HG03196 (cell line): ENCODE measurements around the gene ZNF418.
A peak's percentile ranks its signal among the peaks of the same experiment; 100 is the strongest.

Experiments
- ATAC-seq: cut with Tn5 transposase; IDR thresholded peaks from one replicate; pipeline ENCODE4 v1.9.1; 2021; ENCODE audit not compliant: unreplicated experiment

Gene ZNF418

DNA sequence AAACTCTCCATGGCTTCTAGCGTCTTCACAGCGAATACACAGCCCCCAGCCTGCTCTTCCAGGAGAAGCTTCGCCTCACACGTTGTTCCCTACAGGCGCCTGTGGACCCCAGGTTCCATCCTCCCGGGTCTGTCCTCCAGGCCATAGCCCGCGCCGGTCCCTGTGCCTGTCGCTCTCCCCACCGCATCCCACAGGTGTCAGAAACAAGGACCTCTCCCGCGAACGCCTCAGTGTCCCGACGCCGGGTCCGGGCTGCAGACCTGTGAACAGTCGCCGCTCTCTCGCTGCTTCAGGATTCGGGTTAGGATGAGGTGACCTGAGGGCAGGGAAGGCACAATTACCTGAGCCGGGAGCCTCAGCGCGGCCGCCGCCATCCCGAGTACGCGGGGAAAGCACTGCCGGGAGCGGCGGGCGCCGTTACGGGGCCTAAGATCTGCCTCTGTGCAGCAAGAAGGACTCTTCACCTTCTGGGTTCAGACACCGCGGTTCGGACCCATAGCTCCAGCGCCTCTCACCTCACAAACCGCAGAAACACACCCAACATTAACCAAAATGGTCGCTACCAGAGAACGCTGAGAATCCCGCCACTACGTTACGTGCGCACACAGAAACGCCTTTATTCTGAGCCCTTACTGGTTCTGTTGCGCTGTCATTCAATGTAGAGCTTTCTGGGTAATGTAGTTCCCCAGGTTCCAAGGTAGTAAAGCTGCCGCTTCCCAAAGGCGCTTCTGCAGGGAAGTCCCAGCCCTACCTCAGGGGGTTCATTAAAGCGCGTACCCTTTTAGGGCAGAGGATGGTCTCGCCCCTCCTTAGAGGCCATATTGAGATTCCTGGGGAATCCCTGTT is at the start of gene ZNF418:
Gene ZNF418 (minus strand): TSS at position 583 of the 846 bp plus-strand sequence. CDS start 1,580 bp downstream, outside the sequence.
- no peak for ATAC-seq

DNA sequence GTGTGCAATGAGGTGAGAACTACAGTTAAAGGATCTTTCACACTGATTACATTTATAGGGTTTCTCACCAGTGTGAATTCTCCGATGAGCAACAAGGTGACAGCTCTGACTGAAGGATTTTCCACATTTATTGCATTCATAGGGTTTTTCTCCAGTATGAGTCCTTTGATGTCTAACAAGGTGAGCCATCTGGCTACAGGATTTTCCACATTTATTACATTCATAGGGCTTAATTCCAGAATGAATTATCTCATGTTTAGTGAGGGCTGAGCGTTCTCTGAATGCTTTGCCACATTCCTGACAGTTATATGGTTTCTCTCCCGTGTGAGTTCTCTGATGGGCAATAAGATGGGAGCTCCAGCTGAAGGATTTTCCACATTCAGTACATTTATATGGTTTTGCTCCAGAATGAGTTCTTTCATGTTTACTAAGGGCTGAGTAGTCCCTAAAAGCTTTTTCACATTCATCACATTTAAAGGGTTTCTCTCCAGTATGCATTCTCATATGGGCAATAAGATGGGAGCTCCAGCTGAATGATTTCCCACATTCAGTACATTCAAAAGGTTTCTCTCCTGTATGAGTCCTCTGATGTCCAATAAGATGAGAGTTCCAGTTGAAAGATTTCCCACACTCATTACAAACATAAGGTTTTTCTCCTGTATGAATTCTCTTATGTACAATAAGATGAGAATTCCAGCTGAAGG is 43.5 kb upstream of the ZNF418 start:
- ATAC-seq: no peak

DNA sequence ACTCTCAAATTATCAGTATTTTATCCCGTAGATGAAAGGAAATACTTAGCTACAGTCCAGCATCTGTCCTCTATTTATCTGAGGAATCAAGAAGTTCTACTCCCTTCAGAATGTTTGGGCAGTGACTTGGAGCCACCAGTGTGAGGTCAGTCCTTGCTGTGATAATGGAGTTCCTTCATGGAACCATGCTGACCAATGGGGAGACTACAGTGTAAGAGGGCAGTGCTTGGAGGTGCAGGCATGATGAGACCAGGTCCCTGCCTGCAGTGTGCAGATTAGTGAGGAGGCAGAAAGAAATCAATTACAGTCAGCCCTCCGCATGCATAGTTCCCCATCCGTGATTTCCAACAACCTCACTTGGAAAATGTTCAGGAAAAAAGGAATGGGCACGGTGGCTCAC is 39.2 kb upstream of the ZNF418 start, which contains the start of gene C19orf18:
Gene C19orf18 (minus strand): TSS at position 101 of the 400 bp plus-strand sequence. CDS start 102 bp downstream, outside the sequence.
- no peak for ATAC-seq

DNA sequence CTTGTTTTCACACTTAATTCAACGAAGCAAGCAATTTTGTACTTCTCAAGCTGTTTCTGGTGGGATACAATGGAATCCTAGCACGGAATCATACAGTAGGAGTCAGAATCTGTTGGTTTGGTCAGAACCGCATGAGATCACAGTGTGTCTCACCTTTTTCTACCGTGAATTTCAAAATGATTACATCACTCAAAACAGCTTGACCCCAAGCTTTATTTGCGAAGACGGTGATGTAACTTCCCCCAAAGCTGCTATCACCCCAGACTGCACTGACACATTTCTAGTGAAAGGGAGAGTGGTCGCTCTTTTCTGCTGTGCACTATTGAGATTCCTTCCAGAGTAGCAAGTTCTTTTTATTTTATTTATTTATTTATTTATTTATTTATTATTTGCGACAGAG is 29.6 kb upstream of the ZNF418 start:
- ATAC-seq: no peak

DNA sequence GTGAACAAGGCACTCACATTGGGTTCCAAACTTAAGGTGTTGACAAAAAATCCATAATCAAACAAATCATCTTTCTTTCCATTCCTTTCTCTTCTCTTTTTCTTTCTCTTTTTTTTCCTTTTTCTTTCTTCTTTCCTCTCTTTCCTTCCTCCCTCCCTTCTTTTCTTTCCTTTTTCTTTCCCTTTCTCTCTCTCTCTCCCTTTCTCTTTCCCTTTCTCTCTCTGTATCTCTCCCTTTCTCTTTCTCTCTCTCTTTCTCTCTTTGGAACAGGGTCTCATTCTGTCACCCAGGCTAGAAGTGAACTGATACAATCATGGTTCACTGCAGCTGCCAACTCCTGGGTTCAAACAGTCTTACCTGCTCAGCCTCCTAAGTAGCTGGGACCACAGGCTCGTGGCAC is 26.6 kb upstream of the ZNF418 start:
- no peak for ATAC-seq

DNA sequence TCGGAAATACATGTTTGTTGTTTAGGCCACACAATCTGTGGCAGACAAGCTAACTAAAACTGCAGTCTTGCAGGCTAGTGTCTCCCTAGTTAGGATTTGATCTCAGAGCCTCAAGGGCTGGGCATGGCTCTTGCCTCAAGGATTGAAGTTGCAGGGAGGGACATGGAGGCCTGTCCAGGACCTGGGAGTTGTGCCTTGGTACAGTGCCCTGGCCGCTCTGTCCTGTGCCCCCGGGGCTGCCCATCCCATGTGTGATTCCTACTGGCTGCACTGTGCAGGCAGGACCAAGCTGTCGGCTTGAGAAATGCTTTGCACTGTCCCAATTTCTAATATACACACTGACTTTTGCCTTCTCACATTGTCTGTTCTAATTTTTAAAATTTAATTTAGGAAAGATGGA is 19.8 kb upstream of the ZNF418 start:
- ATAC-seq: no peak

DNA sequence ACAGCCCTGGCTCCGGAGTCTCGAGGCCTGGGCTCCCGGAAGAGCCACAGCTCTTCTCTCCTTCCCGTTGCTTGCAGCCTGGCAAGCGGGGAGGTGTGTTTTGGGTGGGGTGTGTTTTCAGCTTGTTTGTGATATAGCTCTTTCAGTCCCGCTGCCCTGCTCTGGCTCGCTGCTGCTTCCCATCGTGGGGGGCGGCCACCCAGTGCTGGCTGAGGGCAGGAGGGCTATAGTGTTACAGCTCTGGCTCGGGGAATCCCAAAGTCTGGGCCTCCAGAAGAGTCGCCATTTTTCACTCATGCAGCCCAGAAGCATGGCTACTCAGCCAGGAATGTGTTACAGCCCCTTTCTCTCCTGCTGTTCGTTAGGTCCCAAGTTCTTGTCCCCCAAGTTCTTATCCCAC is 14.5 kb upstream of the ZNF418 start:
- no peak for ATAC-seq

DNA sequence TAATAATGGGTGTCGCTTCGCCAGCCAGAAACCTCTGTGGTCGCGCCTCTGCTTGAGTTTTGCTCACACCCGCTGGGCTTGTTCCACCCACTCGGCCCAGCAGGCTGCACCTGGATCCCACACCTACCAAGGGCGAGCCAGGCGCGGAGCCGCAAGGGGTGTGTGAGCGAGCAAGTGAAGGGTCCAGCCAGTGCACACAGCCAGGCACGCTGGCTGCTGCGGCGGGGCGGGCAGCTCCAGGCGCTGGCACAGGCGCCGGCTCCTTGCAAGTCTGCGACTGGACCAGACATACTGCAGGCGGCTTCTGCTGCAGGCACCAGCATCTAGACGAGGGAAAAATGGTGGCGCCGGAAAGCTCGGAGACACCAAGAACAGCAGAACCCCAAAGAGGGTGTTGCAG is 14.1 kb upstream of the ZNF418 start:
- ATAC-seq: no peak

DNA sequence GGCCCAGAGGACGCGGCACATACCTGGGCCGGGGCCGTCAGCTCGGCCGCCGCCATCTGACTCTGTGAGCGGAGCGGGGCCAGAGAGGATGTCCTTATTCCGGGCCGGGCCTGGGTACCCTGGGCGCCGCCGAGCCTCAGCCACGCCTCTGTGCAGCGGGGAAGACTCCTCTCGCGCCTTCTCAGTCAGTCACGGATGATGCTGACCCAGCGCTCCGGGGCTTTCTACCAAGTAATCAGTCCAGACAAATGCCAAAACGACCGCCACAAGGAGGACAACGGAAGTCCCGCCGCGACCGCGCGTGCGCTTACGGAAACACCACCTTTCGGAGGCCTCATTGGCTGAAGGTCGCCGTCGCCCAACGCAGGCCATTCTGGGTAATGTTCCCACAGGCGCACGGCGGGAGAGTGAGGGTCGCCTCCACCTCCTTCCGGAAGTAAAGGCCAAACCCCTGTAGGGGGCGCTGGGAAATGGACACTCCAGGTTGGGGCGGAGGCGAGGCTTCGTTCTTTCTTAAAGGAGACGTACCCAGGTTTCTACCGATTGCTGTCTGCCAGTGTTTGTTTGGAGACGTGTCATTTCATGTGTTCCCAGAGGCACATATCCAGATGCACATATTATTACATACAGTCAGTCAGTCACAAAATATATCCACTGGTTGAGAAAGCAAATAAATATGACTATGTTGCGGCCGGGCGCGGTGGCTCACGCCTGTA is 12.4 kb upstream of the ZNF418 start, which contains the start of gene ZNF256:
Gene ZNF256 (minus strand): TSS at position 288 of the 716 bp plus-strand sequence. CDS start 232 bp downstream, at position 56.
- peak; percentile 82 for ATAC-seq

DNA sequence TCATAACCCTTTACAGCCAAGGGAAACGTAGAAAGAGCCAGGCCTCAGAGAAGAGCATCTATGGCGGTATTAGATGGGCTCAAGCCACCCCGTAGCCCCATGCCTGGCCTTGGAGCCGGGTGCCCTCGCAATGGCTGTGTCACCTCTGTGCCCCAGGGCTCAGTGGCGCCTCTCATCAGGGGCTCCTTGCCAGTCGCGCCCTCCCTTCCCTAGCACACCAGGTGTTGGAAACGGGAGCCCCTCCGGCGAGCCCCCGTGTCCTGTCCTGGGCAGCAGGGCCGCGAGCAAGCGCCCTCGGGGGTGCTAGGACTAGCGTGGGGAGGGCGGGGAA is 11.9 kb upstream of the ZNF418 start:
- ATAC-seq: no peak

DNA sequence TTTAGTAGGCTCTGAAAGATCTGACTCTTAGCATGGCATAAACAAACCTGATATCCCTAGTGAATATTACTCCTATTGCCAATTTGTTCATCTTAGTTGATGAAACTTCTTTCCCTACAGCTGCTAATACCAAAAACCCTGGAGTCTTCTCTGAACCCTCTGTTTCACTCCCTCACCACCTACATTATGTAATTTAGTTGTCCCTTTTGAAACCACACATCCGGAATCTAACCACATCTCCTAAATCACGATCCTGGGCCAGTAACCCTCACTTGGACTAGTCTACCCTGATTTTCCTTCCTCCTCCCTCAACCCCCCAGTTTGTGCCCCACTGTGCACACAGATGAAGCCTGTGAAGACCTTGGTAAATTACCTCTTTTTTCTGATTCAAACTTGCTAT is 11.1 kb upstream of the ZNF418 start:
- no peak for ATAC-seq

DNA sequence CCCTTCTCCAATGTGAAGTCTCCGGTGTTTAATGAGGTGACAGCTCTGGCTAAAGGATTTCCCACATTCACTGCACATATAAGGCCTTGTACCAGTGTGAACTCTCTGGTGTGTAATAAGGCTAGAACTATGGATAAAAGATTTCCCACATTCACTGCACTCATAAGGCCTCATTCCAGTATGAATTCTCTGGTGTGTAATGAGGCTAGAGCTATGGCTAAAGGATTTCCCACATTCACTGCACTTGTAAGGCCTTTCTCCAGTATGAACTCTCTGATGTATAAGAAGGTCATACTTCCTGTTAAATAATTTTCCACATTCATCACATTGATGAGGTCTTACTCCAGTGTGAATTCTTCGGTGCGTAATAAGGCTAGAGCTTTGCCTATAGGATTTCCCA is 6.4 kb upstream of the ZNF418 start:
- ATAC-seq: no peak

DNA sequence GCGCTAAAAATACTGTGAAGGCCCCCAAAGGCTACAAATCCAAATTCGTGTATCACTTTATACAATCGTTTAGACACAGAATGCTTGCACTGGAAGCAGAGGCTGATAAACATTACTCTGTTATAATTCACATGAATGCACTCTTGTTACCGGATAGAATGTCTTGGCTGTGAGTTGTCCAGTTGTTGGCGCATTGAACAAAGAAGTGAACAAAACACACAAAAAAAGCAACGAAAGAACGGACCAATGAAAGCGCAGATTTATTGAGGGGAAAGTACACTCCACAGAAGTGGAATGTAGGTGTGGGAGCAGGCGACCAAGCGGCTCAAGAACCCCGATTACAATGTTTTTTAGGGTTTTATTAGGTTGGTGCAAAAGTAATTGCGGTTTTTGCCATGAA is 529 bp upstream of the ZNF418 start:
- ATAC-seq: no peak

DNA sequence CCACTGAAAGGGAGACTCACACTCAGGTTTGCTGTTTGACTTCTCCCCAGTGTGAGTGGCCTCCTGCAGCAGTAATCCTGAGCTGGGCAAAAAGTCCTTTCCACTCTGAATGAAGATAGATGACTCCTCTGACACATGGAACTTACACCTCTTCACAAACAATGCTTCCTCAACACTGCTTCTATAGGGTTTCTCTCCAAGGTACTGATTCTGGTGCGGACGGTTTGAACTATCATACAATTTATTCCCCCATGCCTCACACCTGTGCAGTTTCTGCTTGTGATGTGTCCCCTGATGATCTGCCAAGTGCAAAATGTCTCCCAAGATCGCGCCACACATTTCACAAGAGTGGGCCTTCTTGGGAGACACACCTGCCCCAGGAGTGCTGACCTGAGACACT is 7.6 kb downstream of the ZNF418 start:
- no peak for ATAC-seq

DNA sequence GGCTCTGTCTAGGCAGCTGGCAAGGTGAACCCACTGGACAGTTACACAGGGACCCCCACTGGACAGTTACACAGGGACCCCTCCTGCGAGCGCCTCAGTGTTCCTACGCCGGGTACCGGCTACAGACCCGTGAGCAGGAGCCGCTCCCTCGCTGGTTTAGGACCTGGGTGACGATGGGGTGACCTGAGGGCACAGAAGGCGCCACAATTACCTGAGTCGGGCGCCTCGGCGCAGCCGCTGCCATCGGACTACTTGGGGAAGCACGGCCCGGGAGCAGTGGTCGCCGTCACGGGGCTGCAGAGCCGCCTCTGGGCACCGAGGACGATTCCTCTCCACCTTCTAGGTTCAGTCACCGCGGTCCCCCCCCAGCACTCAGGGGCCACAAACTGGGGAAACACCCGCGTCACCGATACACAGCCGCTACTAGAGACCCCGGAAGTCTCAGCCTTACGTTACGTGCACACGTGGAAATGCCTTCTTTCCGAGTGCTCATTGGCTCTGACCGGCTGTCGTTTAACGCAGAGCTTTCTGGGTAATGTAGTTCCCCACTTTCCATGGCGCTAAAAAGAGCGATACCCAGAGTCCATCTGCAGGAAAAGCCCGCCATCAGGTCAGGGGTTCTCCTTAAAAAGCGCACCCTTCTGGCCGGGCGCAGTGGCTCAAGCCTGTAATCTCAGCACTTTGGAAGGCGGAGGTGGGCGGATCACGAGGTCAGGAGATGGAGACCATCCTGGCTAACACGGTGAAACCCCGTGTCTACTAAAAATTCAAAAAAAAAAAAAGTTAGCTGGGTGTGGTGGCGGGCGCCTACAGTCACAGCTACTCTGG is 18.8 kb downstream of the ZNF418 start, which contains the start of gene ZNF417:
Gene ZNF417 (minus strand): TSS at position 425 of the 828 bp plus-strand sequence. CDS start 181 bp downstream, at position 244.
- peak; percentile 95 for ATAC-seq

DNA sequence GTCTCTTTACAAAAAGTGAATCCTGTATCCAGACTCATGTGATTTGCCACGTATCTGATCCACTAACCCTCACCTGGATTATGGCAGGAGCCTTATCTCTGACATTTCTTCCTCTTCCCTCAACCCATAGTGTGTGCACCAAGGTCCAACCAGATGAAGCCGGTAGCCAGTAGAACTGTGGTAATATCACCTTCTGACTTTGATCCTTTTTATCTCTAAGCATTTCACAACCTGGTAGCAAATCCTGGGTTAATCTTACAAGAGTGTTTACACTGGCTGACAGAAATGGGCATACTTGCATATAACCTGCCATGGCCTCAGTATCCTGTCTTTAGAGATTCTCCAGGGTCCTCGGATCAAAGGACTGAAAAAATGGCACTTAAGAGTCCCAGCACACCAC is 20.7 kb downstream of the ZNF418 start:
- no peak for ATAC-seq

DNA sequence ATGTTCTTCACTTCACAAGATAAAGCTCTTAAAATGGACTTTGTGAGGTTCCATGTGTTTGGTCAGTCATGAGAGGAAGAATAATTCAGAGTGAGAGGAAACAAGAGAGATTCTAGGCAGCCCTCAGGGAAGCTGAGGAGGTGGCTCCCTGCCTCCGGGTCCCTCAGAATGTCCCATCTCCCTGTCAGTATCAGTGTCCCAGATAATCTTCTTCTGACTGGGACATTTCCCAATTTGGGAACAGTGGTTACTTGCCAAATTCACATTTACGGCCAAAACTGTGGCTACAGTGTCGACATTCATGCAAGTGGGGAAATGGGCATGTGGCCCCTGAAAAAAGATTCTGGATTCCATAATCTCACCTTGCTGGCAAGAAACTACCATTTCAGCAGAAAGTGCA is 27.8 kb downstream of the ZNF418 start:
- no peak for ATAC-seq

DNA sequence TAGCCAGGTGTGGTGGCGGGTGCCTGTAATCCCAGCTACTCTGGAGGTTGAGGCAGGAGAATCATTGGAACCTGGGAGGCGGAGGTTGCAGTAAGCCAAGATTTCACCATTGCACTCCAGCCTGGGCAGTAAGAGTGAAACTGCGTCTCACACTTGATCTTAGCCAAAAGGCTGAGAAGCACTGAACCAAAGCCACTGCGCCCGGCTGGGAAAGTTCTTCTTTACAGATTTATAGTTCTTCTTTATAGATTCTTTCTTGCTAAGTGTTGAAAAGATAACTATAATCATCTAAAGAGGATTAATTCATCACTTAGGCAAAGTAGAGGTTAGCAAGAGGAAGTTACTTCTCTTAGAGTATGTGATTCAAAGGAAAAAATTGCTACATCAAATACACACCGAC is 29.9 kb downstream of the ZNF418 start:
- no peak for ATAC-seq

DNA sequence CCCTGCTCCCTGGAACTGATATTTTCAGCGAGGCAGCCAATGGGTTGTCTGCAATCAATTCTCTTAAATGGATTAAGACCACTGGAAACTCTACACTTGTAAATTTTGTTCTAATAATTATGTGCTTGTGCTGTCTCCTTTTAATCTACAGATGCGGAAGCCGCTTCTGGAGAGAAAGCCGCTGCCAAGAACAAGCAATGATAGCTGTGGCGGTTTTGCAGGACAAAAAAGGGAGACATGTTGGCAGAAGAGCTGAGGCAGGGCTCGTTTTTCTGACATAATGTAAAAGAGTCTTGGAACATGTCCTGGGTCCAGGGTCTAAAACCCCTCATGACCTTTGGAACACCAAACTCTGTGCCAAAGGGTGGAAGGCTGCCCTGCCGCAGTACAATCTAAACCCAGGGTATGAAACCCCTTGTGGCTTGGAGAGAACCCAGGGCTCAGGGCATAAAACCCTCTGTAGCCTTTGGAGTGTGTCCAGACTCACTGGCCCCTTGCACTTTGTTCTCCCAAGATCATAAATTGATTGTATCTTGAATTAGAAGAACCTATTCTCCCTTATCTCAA is 31.5 kb downstream of the ZNF418 start:
- ATAC-seq: no peak

DNA sequence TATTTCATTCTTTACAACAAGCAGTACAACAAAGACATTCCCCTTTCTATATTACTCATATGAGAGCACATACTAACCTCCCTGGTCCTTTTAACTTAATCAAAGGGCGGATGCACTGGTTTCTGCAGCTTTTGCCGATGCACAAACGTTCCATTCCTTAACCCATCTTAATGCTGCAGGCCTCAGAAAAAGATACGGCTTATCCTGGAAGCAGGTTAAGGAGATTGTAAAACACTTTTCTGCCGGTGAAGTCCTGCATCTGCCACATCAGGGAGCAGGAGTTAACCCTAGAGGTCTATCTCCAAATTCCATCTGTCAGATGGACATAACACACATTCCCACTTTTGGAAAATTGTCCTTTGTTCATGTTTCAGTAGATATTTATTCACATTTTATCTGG is 34.9 kb downstream of the ZNF418 start:
- no peak for ATAC-seq
